ENCODE measurements around the gene MEGF8. TPM values are rescaled to one million over a fixed set of nuclear protein-coding genes. Genes with fewer than 3 reads are reported as not detected.

MEGF8 gene
- total and polyA plus RNA-seq, 9 of the 15 experiments (the other 6 are each of a cell fraction or from before 2014, with no cell fraction given), result 0.28 to 13.1 (median 3.0) TPM

DNA sequence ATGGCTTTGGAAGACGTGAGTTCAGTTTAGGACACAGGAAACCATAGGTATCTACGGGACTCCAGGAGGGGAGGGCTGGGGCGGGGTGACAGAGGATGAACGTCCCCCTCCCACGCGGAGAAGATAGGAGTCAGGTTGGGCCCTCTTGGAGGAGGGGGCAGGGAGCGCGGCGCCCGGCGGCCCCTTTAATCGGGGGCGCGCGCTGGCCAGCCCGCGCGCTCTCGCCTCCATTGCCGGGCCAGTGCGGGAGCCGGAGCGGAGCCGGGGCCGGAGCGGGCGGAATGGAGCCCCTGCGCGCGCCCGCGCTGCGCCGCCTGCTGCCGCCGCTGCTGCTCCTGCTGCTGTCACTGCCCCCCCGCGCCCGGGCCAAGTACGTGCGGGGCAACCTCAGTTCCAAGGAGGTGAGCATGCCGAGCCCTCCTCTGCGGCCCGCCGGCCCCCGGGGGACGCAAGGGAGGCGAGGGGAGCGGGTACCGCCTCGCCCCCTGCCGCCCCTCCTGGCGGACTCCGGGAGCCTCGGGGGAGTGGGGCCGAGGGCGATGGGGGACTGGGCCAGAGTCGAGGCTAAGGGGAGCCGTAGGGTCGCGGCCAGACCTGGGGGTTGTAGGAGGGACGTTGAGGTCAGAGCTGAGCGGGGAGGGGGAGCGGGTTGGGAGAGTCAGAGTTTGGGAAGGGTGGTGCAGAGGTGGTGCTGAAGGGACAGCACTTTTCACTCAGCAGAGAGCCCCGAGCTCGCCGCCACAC, 12.2 kb upstream of the MEGF8 start, which contains the start of gene TMEM145 (continued):
- TF ChIP-seq, protein P1, sequence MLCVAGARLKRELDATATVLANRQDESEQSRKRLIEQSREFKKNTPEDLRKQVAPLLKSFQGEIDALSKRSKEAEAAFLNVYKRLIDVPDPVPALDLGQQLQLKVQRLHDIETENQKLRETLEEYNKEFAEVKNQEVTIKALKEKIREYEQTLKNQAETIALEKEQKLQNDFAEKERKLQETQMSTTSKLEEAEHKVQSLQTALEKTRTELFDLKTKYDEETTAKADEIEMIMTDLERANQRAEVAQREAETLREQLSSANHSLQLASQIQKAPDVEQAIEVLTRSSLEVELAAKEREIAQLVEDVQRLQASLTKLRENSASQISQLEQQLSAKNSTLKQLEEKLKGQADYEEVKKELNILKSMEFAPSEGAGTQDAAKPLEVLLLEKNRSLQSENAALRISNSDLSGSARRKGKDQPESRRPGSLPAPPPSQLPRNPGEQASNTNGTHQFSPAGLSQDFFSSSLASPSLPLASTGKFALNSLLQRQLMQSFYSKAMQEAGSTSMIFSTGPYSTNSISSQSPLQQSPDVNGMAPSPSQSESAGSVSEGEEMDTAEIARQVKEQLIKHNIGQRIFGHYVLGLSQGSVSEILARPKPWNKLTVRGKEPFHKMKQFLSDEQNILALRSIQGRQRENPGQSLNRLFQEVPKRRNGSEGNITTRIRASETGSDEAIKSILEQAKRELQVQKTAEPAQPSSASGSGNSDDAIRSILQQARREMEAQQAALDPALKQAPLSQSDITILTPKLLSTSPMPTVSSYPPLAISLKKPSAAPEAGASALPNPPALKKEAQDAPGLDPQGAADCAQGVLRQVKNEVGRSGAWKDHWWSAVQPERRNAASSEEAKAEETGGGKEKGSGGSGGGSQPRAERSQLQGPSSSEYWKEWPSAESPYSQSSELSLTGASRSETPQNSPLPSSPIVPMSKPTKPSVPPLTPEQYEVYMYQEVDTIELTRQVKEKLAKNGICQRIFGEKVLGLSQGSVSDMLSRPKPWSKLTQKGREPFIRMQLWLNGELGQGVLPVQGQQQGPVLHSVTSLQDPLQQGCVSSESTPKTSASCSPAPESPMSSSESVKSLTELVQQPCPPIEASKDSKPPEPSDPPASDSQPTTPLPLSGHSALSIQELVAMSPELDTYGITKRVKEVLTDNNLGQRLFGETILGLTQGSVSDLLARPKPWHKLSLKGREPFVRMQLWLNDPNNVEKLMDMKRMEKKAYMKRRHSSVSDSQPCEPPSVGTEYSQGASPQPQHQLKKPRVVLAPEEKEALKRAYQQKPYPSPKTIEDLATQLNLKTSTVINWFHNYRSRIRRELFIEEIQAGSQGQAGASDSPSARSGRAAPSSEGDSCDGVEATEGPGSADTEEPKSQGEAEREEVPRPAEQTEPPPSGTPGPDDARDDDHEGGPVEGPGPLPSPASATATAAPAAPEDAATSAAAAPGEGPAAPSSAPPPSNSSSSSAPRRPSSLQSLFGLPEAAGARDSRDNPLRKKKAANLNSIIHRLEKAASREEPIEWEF (CRISPR knock-in tag; IDR thresholded peaks at IDR 0.05), result no peak
- TF ChIP-seq MAFG (tag; conservative IDR thresholded peaks at IDR 0.05) (no peak), ZNF197 (CRISPR knock-in tag; IDR thresholded peaks at IDR 0.05; ENCODE audit: low read depth) (peak; percentile 82; the same call in 1 of the 2 replicates), HDAC2 (IDR thresholded peaks at IDR 0.05) (peak; percentile 72), SIN3B (IDR thresholded peaks at IDR 0.05; ENCODE audit: low read depth) (no peak)
- TF ChIP-seq, protein P2, sequence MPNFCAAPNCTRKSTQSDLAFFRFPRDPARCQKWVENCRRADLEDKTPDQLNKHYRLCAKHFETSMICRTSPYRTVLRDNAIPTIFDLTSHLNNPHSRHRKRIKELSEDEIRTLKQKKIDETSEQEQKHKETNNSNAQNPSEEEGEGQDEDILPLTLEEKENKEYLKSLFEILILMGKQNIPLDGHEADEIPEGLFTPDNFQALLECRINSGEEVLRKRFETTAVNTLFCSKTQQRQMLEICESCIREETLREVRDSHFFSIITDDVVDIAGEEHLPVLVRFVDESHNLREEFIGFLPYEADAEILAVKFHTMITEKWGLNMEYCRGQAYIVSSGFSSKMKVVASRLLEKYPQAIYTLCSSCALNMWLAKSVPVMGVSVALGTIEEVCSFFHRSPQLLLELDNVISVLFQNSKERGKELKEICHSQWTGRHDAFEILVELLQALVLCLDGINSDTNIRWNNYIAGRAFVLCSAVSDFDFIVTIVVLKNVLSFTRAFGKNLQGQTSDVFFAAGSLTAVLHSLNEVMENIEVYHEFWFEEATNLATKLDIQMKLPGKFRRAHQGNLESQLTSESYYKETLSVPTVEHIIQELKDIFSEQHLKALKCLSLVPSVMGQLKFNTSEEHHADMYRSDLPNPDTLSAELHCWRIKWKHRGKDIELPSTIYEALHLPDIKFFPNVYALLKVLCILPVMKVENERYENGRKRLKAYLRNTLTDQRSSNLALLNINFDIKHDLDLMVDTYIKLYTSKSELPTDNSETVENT (CRISPR knock-in tag; IDR thresholded peaks at IDR 0.05), result 0 out of 2 replicates have a peak, but pooled peaks have one; percentile 14
- TF ChIP-seq, protein P3, sequence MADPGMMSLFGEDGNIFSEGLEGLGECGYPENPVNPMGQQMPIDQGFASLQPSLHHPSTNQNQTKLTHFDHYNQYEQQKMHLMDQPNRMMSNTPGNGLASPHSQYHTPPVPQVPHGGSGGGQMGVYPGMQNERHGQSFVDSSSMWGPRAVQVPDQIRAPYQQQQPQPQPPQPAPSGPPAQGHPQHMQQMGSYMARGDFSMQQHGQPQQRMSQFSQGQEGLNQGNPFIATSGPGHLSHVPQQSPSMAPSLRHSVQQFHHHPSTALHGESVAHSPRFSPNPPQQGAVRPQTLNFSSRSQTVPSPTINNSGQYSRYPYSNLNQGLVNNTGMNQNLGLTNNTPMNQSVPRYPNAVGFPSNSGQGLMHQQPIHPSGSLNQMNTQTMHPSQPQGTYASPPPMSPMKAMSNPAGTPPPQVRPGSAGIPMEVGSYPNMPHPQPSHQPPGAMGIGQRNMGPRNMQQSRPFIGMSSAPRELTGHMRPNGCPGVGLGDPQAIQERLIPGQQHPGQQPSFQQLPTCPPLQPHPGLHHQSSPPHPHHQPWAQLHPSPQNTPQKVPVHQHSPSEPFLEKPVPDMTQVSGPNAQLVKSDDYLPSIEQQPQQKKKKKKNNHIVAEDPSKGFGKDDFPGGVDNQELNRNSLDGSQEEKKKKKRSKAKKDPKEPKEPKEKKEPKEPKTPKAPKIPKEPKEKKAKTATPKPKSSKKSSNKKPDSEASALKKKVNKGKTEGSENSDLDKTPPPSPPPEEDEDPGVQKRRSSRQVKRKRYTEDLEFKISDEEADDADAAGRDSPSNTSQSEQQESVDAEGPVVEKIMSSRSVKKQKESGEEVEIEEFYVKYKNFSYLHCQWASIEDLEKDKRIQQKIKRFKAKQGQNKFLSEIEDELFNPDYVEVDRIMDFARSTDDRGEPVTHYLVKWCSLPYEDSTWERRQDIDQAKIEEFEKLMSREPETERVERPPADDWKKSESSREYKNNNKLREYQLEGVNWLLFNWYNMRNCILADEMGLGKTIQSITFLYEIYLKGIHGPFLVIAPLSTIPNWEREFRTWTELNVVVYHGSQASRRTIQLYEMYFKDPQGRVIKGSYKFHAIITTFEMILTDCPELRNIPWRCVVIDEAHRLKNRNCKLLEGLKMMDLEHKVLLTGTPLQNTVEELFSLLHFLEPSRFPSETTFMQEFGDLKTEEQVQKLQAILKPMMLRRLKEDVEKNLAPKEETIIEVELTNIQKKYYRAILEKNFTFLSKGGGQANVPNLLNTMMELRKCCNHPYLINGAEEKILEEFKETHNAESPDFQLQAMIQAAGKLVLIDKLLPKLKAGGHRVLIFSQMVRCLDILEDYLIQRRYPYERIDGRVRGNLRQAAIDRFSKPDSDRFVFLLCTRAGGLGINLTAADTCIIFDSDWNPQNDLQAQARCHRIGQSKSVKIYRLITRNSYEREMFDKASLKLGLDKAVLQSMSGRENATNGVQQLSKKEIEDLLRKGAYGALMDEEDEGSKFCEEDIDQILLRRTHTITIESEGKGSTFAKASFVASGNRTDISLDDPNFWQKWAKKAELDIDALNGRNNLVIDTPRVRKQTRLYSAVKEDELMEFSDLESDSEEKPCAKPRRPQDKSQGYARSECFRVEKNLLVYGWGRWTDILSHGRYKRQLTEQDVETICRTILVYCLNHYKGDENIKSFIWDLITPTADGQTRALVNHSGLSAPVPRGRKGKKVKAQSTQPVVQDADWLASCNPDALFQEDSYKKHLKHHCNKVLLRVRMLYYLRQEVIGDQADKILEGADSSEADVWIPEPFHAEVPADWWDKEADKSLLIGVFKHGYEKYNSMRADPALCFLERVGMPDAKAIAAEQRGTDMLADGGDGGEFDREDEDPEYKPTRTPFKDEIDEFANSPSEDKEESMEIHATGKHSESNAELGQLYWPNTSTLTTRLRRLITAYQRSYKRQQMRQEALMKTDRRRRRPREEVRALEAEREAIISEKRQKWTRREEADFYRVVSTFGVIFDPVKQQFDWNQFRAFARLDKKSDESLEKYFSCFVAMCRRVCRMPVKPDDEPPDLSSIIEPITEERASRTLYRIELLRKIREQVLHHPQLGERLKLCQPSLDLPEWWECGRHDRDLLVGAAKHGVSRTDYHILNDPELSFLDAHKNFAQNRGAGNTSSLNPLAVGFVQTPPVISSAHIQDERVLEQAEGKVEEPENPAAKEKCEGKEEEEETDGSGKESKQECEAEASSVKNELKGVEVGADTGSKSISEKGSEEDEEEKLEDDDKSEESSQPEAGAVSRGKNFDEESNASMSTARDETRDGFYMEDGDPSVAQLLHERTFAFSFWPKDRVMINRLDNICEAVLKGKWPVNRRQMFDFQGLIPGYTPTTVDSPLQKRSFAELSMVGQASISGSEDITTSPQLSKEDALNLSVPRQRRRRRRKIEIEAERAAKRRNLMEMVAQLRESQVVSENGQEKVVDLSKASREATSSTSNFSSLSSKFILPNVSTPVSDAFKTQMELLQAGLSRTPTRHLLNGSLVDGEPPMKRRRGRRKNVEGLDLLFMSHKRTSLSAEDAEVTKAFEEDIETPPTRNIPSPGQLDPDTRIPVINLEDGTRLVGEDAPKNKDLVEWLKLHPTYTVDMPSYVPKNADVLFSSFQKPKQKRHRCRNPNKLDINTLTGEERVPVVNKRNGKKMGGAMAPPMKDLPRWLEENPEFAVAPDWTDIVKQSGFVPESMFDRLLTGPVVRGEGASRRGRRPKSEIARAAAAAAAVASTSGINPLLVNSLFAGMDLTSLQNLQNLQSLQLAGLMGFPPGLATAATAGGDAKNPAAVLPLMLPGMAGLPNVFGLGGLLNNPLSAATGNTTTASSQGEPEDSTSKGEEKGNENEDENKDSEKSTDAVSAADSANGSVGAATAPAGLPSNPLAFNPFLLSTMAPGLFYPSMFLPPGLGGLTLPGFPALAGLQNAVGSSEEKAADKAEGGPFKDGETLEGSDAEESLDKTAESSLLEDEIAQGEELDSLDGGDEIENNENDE (IDR thresholded peaks at IDR 0.05; ENCODE audit: low read depth, low read length), result no peak

All from K562 (cell line).